K562 (cell line): Measurements from ENCODE around the gene UBR3. TPM values are rescaled to one million over a fixed set of nuclear protein-coding genes. Genes with fewer than 3 reads are reported as not detected.

Source experiments
- ARID1B ChIP-seq: fragments of 450-650 bp; IDR thresholded peaks from 2 replicates; pipeline ENCODE4 v1.6.1; 2016; ENCODE audit warnings: antibody characterized with exemption, mild to moderate bottlenecking, inconsistent platforms
- CBX2 ChIP-seq: fragments of 200-600 bp; sonication (generic); IDR thresholded peaks from one replicate; pipeline ENCODE4 v1.6.1; 2012; ENCODE audit warnings: mild to moderate bottlenecking, low read length, inconsistent platforms; ENCODE audit not compliant: insufficient read depth, poor library complexity, severe bottlenecking
- COPS2 ChIP-seq: fragments of 450-650 bp; conservative IDR thresholded peaks from 2 replicates; pipeline ENCODE4 v1.6.1; 2016; ENCODE audit warnings: mild to moderate bottlenecking, moderate library complexity
- FOSL1 ChIP-seq: fragments of 200-800 bp; sonication (Bioruptor generic); conservative IDR thresholded peaks from 2 replicates; pipeline ENCODE4 v1.6.1; 2016; ENCODE audit warnings: missing genetic modification characterization, missing compliant biosample characterization
- HIVEP1 ChIP-seq: fragments of 250-450 bp; sonication (Bioruptor Pico); IDR thresholded peaks from 2 replicates; pipeline ENCODE4 v1.4.0; 2020; ENCODE audit warnings: mild to moderate bottlenecking
- HMGN3 ChIP-seq: IDR thresholded peaks from 2 replicates; pipeline ENCODE4 v1.6.1; 2011; ENCODE audit warnings: borderline replicate concordance, low read depth, mild to moderate bottlenecking, mixed read lengths, low read length; ENCODE audit not compliant: insufficient read length; ENCODE audit errors: extremely low read depth
- HNRNPUL1 ChIP-seq: fragments of 200-400 bp; formaldehyde crosslinking; IDR thresholded peaks from 2 replicates; pipeline ENCODE4 v1.6.1; 2017; ENCODE audit warnings: low read length
- NFE2L1 ChIP-seq: fragments of 450-650 bp; IDR thresholded peaks from 2 replicates; pipeline ENCODE4 v1.6.1; 2016; ENCODE audit warnings: missing genetic modification characterization, low read depth, mild to moderate bottlenecking, missing compliant biosample characterization, moderate library complexity, borderline replicate concordance
- ZNF584 ChIP-seq: fragments of 200-800 bp; sonication (Bioruptor generic); IDR thresholded peaks from 2 replicates; pipeline ENCODE4 v1.6.1; 2016; ENCODE audit warnings: low read depth, mild to moderate bottlenecking, missing genetic modification characterization, missing compliant biosample characterization
- polyA plus RNA-seq, 8 experiments: library from polyadenylated mRNA; depleted of rRNA in 4 of 8; stranded (reverse) in 5 of 8; unstranded in 3 of 8; fragments of >200 nt; fragmentation: Nextera tagmentation in 2 of 8; fragmentation: Illumina TruSeq in 1 of 8; extraction: Ambion mirVana in 2 of 8; extraction: Trizol in 1 of 8; gene quantifications; 2 replicates each; pipeline versions ENCODE4 v1.2.1 to v1.2.3, GENCODE V29; 2011 to 2014; ENCODE audit warnings: inconsistent platforms in 1 of 8, missing spikeins in 1 of 8
- total RNA-seq, 7 experiments: library from RNA; depleted of rRNA in 6 of 7; stranded (reverse); fragments of >200 nt in 6 of 7; fragmentation: Illumina TruSeq in 2 of 7; extraction: Trizol in 2 of 7; gene quantifications; 2 replicates each; pipeline versions ENCODE4 v1.2.1 to v1.2.3, GENCODE V29; 2011 to 2021; ENCODE audit warnings: low replicate concordance in 1 of 7
- TF ChIP-seq, protein P1 (sequence below): fragments of 250-450 bp; sonication (Bioruptor Pico); IDR thresholded peaks from 2 replicates; pipeline ENCODE4 v1.5.0; 2022; ENCODE audit warnings: mild to moderate bottlenecking
- TF ChIP-seq, protein P2 (sequence below): fragments of 450-650 bp; IDR thresholded peaks from 2 replicates; pipeline ENCODE4 v1.6.1; 2017; ENCODE audit warnings: antibody characterized with exemption
- TF ChIP-seq, protein P3 (sequence below): fragments of 450-650 bp; IDR thresholded peaks from 2 replicates; pipeline ENCODE4 v1.6.1; 2017; ENCODE audit warnings: antibody characterized with exemption, mild to moderate bottlenecking
- TF ChIP-seq, protein P4 (sequence below), 3 experiments: IDR thresholded peaks in 2 of 3; conservative IDR thresholded peaks in 1 of 3; 2 replicates each; pipeline ENCODE4 v1.5.1; 2011 to 2012; ENCODE audit warnings: low read length in 3 of 3, mild to moderate bottlenecking in 3 of 3, control low read depth in 2 of 3, improper control_type of control experiment in 1 of 3, inconsistent platforms in 1 of 3, low read depth in 1 of 3, mixed read lengths in 1 of 3, moderate library complexity in 1 of 3; ENCODE audit not compliant: insufficient read depth in 2 of 3
- TF ChIP-seq, protein P5 (sequence below): fragments of 250-450 bp; sonication (Bioruptor Pico); IDR thresholded peaks from 2 replicates; pipeline ENCODE4 v1.4.0; 2020; ENCODE audit warnings: mild to moderate bottlenecking, moderate library complexity

Gene UBR3
- total and polyA plus RNA-seq, 9 of the 15 experiments (the other 6 are each of a cell fraction or from before 2014, with no cell fraction given), result 14.4 to 63.5 (median 40.4) TPM

DNA sequence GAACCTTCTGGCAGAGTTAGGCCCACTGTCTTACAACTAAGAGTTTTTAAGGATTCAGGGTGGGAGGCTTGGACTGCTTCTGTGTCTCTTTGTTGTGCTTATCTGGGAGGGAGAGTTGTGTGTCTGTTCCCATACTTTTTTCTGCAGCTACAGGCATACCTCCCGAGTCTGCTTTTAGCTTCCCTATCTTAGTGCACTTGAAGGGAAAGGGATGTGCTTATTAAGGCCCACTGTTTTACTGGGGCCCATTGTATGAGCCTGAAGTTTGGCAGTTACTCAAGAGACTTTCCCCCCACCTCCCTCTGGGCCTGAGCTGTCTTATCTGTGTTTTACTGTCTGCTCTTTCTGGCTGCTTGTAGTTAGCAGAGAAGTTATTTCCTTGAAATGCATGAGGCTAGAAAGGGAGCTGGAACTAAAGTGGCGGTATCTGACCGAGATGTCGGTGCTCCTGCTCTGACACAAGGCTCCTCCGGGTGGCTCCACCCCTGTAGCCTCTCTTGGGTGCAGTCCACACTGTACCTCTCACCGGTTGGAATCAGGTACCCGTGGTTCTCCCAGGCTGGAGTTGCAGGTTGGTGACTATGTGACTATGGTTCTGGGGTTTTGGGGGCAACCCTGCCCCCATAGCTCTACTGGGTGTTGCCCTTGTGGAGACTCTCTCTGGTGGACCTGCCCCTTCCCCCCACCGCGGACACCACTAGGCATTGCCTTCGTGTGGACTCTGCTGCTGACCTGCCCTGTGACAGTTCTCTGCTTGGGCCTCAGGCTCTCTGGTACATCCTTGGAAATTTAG is 12.9 kb downstream of the UBR3 start (continued):
- TF ChIP-seq, protein P1, sequence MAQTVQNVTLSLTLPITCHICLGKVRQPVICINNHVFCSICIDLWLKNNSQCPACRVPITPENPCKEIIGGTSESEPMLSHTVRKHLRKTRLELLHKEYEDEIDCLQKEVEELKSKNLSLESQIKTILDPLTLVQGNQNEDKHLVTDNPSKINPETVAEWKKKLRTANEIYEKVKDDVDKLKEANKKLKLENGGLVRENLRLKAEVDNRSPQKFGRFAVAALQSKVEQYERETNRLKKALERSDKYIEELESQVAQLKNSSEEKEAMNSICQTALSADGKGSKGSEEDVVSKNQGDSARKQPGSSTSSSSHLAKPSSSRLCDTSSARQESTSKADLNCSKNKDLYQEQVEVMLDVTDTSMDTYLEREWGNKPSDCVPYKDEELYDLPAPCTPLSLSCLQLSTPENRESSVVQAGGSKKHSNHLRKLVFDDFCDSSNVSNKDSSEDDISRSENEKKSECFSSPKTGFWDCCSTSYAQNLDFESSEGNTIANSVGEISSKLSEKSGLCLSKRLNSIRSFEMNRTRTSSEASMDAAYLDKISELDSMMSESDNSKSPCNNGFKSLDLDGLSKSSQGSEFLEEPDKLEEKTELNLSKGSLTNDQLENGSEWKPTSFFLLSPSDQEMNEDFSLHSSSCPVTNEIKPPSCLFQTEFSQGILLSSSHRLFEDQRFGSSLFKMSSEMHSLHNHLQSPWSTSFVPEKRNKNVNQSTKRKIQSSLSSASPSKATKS, result no peak
- TF ChIP-seq COPS2 (no peak), HIVEP1 (no peak), FOSL1 (0 out of 2 replicates have a peak, but pooled peaks have one; percentile 27), CBX2 (no peak), NFE2L1 (tag) (no peak), HMGN3 (no peak), ZNF584 (CRISPR knock-in tag) (no peak), ARID1B (peak; percentile 89), HNRNPUL1 (no peak)
- TF ChIP-seq, protein P2, sequence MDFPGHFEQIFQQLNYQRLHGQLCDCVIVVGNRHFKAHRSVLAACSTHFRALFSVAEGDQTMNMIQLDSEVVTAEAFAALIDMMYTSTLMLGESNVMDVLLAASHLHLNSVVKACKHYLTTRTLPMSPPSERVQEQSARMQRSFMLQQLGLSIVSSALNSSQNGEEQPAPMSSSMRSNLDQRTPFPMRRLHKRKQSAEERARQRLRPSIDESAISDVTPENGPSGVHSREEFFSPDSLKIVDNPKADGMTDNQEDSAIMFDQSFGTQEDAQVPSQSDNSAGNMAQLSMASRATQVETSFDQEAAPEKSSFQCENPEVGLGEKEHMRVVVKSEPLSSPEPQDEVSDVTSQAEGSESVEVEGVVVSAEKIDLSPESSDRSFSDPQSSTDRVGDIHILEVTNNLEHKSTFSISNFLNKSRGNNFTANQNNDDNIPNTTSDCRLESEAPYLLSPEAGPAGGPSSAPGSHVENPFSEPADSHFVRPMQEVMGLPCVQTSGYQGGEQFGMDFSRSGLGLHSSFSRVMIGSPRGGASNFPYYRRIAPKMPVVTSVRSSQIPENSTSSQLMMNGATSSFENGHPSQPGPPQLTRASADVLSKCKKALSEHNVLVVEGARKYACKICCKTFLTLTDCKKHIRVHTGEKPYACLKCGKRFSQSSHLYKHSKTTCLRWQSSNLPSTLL, result no peak
- TF ChIP-seq, protein P3, sequence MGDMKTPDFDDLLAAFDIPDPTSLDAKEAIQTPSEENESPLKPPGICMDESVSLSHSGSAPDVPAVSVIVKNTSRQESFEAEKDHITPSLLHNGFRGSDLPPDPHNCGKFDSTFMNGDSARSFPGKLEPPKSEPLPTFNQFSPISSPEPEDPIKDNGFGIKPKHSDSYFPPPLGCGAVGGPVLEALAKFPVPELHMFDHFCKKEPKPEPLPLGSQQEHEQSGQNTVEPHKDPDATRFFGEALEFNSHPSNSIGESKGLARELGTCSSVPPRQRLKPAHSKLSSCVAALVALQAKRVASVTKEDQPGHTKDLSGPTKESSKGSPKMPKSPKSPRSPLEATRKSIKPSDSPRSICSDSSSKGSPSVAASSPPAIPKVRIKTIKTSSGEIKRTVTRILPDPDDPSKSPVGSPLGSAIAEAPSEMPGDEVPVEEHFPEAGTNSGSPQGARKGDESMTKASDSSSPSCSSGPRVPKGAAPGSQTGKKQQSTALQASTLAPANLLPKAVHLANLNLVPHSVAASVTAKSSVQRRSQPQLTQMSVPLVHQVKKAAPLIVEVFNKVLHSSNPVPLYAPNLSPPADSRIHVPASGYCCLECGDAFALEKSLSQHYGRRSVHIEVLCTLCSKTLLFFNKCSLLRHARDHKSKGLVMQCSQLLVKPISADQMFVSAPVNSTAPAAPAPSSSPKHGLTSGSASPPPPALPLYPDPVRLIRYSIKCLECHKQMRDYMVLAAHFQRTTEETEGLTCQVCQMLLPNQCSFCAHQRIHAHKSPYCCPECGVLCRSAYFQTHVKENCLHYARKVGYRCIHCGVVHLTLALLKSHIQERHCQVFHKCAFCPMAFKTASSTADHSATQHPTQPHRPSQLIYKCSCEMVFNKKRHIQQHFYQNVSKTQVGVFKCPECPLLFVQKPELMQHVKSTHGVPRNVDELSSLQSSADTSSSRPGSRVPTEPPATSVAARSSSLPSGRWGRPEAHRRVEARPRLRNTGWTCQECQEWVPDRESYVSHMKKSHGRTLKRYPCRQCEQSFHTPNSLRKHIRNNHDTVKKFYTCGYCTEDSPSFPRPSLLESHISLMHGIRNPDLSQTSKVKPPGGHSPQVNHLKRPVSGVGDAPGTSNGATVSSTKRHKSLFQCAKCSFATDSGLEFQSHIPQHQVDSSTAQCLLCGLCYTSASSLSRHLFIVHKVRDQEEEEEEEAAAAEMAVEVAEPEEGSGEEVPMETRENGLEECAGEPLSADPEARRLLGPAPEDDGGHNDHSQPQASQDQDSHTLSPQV, result peak; percentile 84
- TF ChIP-seq, protein P4, sequence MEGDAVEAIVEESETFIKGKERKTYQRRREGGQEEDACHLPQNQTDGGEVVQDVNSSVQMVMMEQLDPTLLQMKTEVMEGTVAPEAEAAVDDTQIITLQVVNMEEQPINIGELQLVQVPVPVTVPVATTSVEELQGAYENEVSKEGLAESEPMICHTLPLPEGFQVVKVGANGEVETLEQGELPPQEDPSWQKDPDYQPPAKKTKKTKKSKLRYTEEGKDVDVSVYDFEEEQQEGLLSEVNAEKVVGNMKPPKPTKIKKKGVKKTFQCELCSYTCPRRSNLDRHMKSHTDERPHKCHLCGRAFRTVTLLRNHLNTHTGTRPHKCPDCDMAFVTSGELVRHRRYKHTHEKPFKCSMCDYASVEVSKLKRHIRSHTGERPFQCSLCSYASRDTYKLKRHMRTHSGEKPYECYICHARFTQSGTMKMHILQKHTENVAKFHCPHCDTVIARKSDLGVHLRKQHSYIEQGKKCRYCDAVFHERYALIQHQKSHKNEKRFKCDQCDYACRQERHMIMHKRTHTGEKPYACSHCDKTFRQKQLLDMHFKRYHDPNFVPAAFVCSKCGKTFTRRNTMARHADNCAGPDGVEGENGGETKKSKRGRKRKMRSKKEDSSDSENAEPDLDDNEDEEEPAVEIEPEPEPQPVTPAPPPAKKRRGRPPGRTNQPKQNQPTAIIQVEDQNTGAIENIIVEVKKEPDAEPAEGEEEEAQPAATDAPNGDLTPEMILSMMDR (IDR thresholded peaks at IDR 0.05 in 2 of 3, conservative IDR thresholded peaks at IDR 0.05 in 1 of 3; ENCODE audit: insufficient read depth in 2 of 3, low read depth in 1 of 3, low read length in 3 of 3), result peak; percentile 25 to 27 (median 27); a peak in 2 of 6 replicates
- TF ChIP-seq, protein P5, sequence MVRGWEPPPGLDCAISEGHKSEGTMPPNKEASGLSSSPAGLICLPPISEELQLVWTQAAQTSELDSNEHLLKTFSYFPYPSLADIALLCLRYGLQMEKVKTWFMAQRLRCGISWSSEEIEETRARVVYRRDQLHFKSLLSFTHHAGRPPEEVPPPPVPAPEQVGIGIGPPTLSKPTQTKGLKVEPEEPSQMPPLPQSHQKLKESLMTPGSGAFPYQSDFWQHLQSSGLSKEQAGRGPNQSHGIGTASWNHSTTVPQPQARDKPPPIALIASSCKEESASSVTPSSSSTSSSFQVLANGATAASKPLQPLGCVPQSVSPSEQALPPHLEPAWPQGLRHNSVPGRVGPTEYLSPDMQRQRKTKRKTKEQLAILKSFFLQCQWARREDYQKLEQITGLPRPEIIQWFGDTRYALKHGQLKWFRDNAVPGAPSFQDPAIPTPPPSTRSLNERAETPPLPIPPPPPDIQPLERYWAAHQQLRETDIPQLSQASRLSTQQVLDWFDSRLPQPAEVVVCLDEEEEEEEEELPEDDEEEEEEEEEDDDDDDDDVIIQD (CRISPR knock-in tag), result no peak
